H1 (cell line): ENCODE measurements around the gene SATL1. TPM values are rescaled to one million over a fixed set of nuclear protein-coding genes. Genes with fewer than 3 reads are reported as not detected.

Source experiments
- CTCF ChIA-PET: fragments of 300-600 bp; sonication (Branson Sonifier 250); formaldehyde crosslinking; loops from one replicate; lab custom pipeline; 2021; ENCODE audit not compliant: partially characterized antibody; lab: Charles Lee
- POLR2A ChIA-PET: fragments of 300-600 bp; sonication (Branson Sonifier 250); formaldehyde crosslinking; loops from one replicate; lab custom pipeline; 2021; ENCODE audit warnings: inconsistent platforms; ENCODE audit not compliant: partially characterized antibody; lab: Charles Lee
- DNase-seq, 2 experiments: peaks; one replicate each; pipeline versions ENCODE4 v3.0.0 to v3.0.0-alpha.2; 2010 to 2022; ENCODE audit warnings: low spot score in 2 of 2, low read depth in 1 of 2, mixed read lengths in 1 of 2
- FAIRE-seq: peaks from 2 replicates; lab custom pipeline; 2011; peaks lifted over from hg19 to GRCh38; lab: Jason Lieb, UNC
- H2AFZ ChIP-seq: 2 replicates; pipeline ENCODE4 v1.8.1; 2012; ENCODE audit warnings: low read length, inconsistent platforms
- H2AK5ac ChIP-seq: 2 replicates; pipeline ENCODE4 v1.6.1; 2013; ENCODE audit warnings: low read depth, low read length
- H2BK120ac ChIP-seq: replicated peaks from 2 replicates; pipeline ENCODE3; 2013; ENCODE audit warnings: low read depth, low read length, inconsistent platforms
- H2BK12ac ChIP-seq: 2 replicates; pipeline ENCODE4 v1.6.1; 2013; ENCODE audit warnings: low read depth, low read length
- H2BK15ac ChIP-seq: 2 replicates; pipeline ENCODE4 v1.6.1; 2013; ENCODE audit warnings: low read length
- H2BK20ac ChIP-seq: 2 replicates; pipeline ENCODE4 v1.6.1; 2013; ENCODE audit warnings: low read length
- H2BK5ac ChIP-seq: 2 replicates; pipeline ENCODE4 v1.6.1; 2013; ENCODE audit warnings: low read depth, low read length
- H3K14ac ChIP-seq: 2 replicates; pipeline ENCODE4 v1.6.1; 2013; ENCODE audit warnings: inconsistent platforms; ENCODE audit not compliant: insufficient read length
- H3K18ac ChIP-seq: 2 replicates; pipeline ENCODE4 v1.6.1; 2013; ENCODE audit warnings: low read length; ENCODE audit errors: extremely low read depth
- H3K23ac ChIP-seq: 2 replicates; pipeline ENCODE4 v1.6.1; 2013; ENCODE audit warnings: inconsistent platforms; ENCODE audit not compliant: insufficient read length
- H3K23me2 ChIP-seq: 2 replicates; pipeline ENCODE4 v1.6.1; 2013; ENCODE audit warnings: low read depth, low read length
- H3K27ac ChIP-seq: 2 replicates; pipeline ENCODE4 v1.6.1; 2011; ENCODE audit warnings: low read depth, low read length, inconsistent platforms
- H3K27me3 ChIP-seq, 4 experiments: replicated peaks in 1 of 4; 1 replicate in 1 of 4; 2 replicates in 3 of 4; pipeline versions ENCODE4 v1.6.1 to v1.8.1; 2011 to 2013; ENCODE audit warnings: low read length in 3 of 4, mild to moderate bottlenecking in 3 of 4, inconsistent platforms in 2 of 4, mixed read lengths in 2 of 4, moderate library complexity in 1 of 4; ENCODE audit not compliant: control insufficient read depth in 3 of 4, insufficient read depth in 3 of 4; ENCODE audit errors: extremely low read depth in 1 of 4
- H3K36me3 ChIP-seq, 4 experiments: 2 replicates each; pipeline versions ENCODE4 v1.6.1 to v1.8.1; 2011 to 2013; ENCODE audit warnings: mild to moderate bottlenecking in 4 of 4, low read length in 3 of 4, moderate library complexity in 2 of 4, control low read depth in 1 of 4, inconsistent platforms in 1 of 4; ENCODE audit not compliant: insufficient read depth in 4 of 4, control insufficient read depth in 2 of 4
- H3K4ac ChIP-seq: replicated peaks from 2 replicates; pipeline ENCODE3; 2013; ENCODE audit warnings: low read length, low read depth, mixed read lengths, inconsistent platforms; ENCODE audit not compliant: insufficient read length
- H3K4me1 ChIP-seq, 4 experiments: replicated peaks in 1 of 4; 1 replicate in 1 of 4; 2 replicates in 3 of 4; pipeline versions ENCODE4 v1.6.1 to v1.8.1; 2011 to 2013; ENCODE audit warnings: low read length in 3 of 4, inconsistent platforms in 2 of 4, mixed read lengths in 1 of 4; ENCODE audit not compliant: insufficient read depth in 4 of 4, control insufficient read depth in 3 of 4
- H3K4me2 ChIP-seq, 2 experiments: 2 replicates each; pipeline versions ENCODE4 v1.6.1 to v1.8.1; 2011 to 2013; ENCODE audit warnings: low read depth in 2 of 2, low read length in 2 of 2, control low read depth in 1 of 2, inconsistent platforms in 1 of 2, mild to moderate bottlenecking in 1 of 2; ENCODE audit not compliant: insufficient read depth in 1 of 2
- H3K4me3 ChIP-seq, 4 experiments: fragments of 200-600, 300-600 bp in 1 of 4; sonication (generic), shearing (Covaris generic), sonication (Bioruptor Twin) in 1 of 4; 2 replicates each; pipeline versions ENCODE4 v1.5.1 to v1.8.1; 2011 to 2016; ENCODE audit warnings: low read length in 4 of 4, low read depth in 3 of 4, control low read depth in 2 of 4, inconsistent platforms in 2 of 4, mild to moderate bottlenecking in 2 of 4, mixed read lengths in 1 of 4, moderate library complexity in 1 of 4; ENCODE audit not compliant: insufficient read depth in 2 of 4; ENCODE audit errors: extremely low read depth in 1 of 4
- H3K56ac ChIP-seq: replicated peaks from 2 replicates; pipeline ENCODE3; 2013; ENCODE audit warnings: low read depth, mild to moderate bottlenecking, mixed read lengths, low read length, inconsistent platforms; ENCODE audit not compliant: insufficient read length
- H3K79me1 ChIP-seq: 2 replicates; pipeline ENCODE4 v1.6.1; 2013; ENCODE audit warnings: low read depth, low read length, control low read depth
- H3K79me2 ChIP-seq, 2 experiments: 2 replicates each; pipeline versions ENCODE4 v1.6.1 to v1.8.1; 2012 to 2013; ENCODE audit warnings: low read length in 2 of 2, mild to moderate bottlenecking in 2 of 2, inconsistent platforms in 1 of 2; ENCODE audit not compliant: insufficient read depth in 2 of 2, control insufficient read depth in 1 of 2
- H3K9ac ChIP-seq, 4 experiments: replicated peaks in 1 of 4; 1 replicate in 1 of 4; 2 replicates in 3 of 4; pipeline versions ENCODE4 v1.6.1 to v1.8.1; 2011 to 2013; ENCODE audit warnings: low read depth in 3 of 4, low read length in 3 of 4, control low read depth in 2 of 4, mild to moderate bottlenecking in 2 of 4, moderate library complexity in 2 of 4, inconsistent platforms in 1 of 4; ENCODE audit errors: extremely low read depth in 1 of 4
- H3K9me3 ChIP-seq, 2 experiments: 2 replicates each; pipeline versions ENCODE4 v1.6.1 to v1.8.1; 2012 to 2013; ENCODE audit warnings: mild to moderate bottlenecking in 2 of 2, moderate library complexity in 2 of 2, control low read depth in 1 of 2, inconsistent platforms in 1 of 2, low read depth in 1 of 2, low read length in 1 of 2, mixed read lengths in 1 of 2; ENCODE audit not compliant: insufficient read depth in 2 of 2
- H4K20me1 ChIP-seq, 2 experiments: replicated peaks in 1 of 2; 2 replicates each; pipeline versions ENCODE3 to v1.8.1; 2011 to 2013; ENCODE audit warnings: inconsistent platforms in 2 of 2, low read length in 2 of 2, mild to moderate bottlenecking in 1 of 2; ENCODE audit not compliant: insufficient read depth in 2 of 2, control insufficient read depth in 1 of 2
- H4K5ac ChIP-seq: 2 replicates; pipeline ENCODE4 v1.6.1; 2013; ENCODE audit warnings: low read length, low read depth, mixed read lengths, inconsistent platforms; ENCODE audit not compliant: insufficient read length
- H4K8ac ChIP-seq: 2 replicates; pipeline ENCODE4 v1.8.0; 2013; ENCODE audit warnings: mild to moderate bottlenecking, moderate library complexity, low read length, inconsistent platforms; ENCODE audit not compliant: insufficient read depth; ENCODE audit errors: extremely low read depth
- H4K91ac ChIP-seq: replicated peaks from 2 replicates; pipeline ENCODE3; 2013; ENCODE audit warnings: low read length, mixed read lengths, inconsistent platforms; ENCODE audit not compliant: insufficient read length
- BACH1 ChIP-seq: IDR thresholded peaks from 2 replicates; pipeline ENCODE4 v1.6.1; 2012; ENCODE audit warnings: low read length, improper control_type of control experiment
- CEBPB ChIP-seq: IDR thresholded peaks from 2 replicates; pipeline ENCODE4 v1.6.1; 2012; ENCODE audit warnings: low read depth, low read length
- CHD2 ChIP-seq: IDR thresholded peaks from 2 replicates; pipeline ENCODE4 v1.6.1; 2012; ENCODE audit warnings: low read length, improper control_type of control experiment
- EZH2 ChIP-seq: fragments of 200-600 bp; sonication (generic); IDR thresholded peaks from 2 replicates; pipeline ENCODE4 v1.7.1; 2012; ENCODE audit warnings: low read depth, mild to moderate bottlenecking, moderate library complexity, low read length, inconsistent platforms; ENCODE audit not compliant: severe bottlenecking
- GTF2F1 ChIP-seq: IDR thresholded peaks from 2 replicates; pipeline ENCODE4 v1.6.1; 2012; ENCODE audit warnings: low read depth, low read length, improper control_type of control experiment, borderline replicate concordance
- JUN ChIP-seq: IDR thresholded peaks from 2 replicates; pipeline ENCODE4 v1.6.1; 2011; ENCODE audit warnings: low read depth, mild to moderate bottlenecking, improper control_type of control experiment, low read length
- JUND ChIP-seq: IDR thresholded peaks from 2 replicates; pipeline ENCODE4 v1.6.1; 2011; ENCODE audit warnings: mild to moderate bottlenecking, improper control_type of control experiment, low read length
- KDM1A ChIP-seq: fragments of 200-600, 300-600 bp; sonication (generic); IDR thresholded peaks from 2 replicates; pipeline ENCODE4 v1.7.1; 2016; ENCODE audit warnings: mild to moderate bottlenecking, low read length, borderline replicate concordance
- POLR2A ChIP-seq, 2 experiments: IDR thresholded peaks; 1 replicate in 1 of 2; 2 replicates in 1 of 2; pipeline ENCODE4 v1.6.1; 2011; ENCODE audit warnings: low read depth in 2 of 2, low read length in 2 of 2, mild to moderate bottlenecking in 2 of 2; ENCODE audit errors: control extremely low read depth in 1 of 2
- POLR2AphosphoS5 ChIP-seq: IDR thresholded peaks from 2 replicates; pipeline ENCODE4 v1.6.1; 2011; ENCODE audit warnings: low read depth, low read length
- POU5F1 ChIP-seq: IDR thresholded peaks from 2 replicates; pipeline ENCODE4 v1.6.1; 2011; ENCODE audit warnings: low read depth, mild to moderate bottlenecking, low read length, moderate library complexity
- RXRA ChIP-seq: IDR thresholded peaks from 2 replicates; pipeline ENCODE4 v1.6.1; 2011; ENCODE audit warnings: low read depth, mild to moderate bottlenecking, low read length, moderate library complexity; ENCODE audit not compliant: insufficient read depth
- TAF7 ChIP-seq: optimal IDR thresholded peaks from 2 replicates; pipeline ENCODE3; 2011; ENCODE audit warnings: low read depth, mild to moderate bottlenecking, inconsistent platforms, low read length, moderate library complexity, borderline replicate concordance
- WGBS, 2 experiments: shearing (Covaris generic) in 1 of 2; methylation state at CpG; one replicate each; pipeline versions ENCODE4 v1.1.6 to v1.1.7; 2013 to 2015; ENCODE audit warnings: low lambda C conversion rate in 2 of 2, mixed read lengths in 2 of 2, inconsistent platforms in 1 of 2, low coverage in 1 of 2, missing lambda C conversion rate in 1 of 2; ENCODE audit not compliant: insufficient replicate concordance in 2 of 2, insufficient coverage in 1 of 2, insufficient read length in 1 of 2; ENCODE audit errors: extremely low coverage in 1 of 2, missing lambda C conversion rate in 1 of 2; 5-methylcytosine and 5-hydroxymethylcytosine counted together
- polyA plus RNA-seq, 7 experiments: library from polyadenylated mRNA; depleted of rRNA in 3 of 7; stranded (reverse) in 5 of 7; unstranded in 2 of 7; fragments of >200 nt in 5 of 7; fragments of 200-250 nt in 2 of 7; gene quantifications; 1 replicate in 5 of 7; 2 replicates in 1 of 7; 4 replicates in 1 of 7; pipeline versions ENCODE4 v1.2.1 to v1.2.3, GENCODE V29; 2011 to 2013; ENCODE audit warnings: missing spikeins in 2 of 7, mixed read lengths in 2 of 7
- total RNA-seq: library from RNA; stranded (reverse); fragmentation: NEBNext Ultra II Directional; extraction: Animal tissue kit (Norgen Biotek cat#: 25700); gene quantifications from 2 replicates; pipeline ENCODE4 v1.2.1, GENCODE V29; 2021

SATL1 gene
- total and polyA plus RNA-seq, 2 of the 8 experiments (the other 6 are each of a cell fraction or from before 2014, with no cell fraction given), result 0.06 to 0.17 TPM

- no peak overlapping the region for H3K14ac ChIP-seq
- H2BK15ac ChIP-seq, result no peak overlapping the region
- H4K5ac ChIP-seq, result peak overlapping the region; percentile 26
- H4K8ac ChIP-seq, result peak overlapping the region; percentile 91; the same call in 1 of the 2 replicates
- no peak overlapping the region for H4K91ac ChIP-seq
- peak overlapping the region; percentile 50; the same call in 1 of the 2 replicates for H2BK12ac ChIP-seq
- no peak overlapping the region for H2AFZ ChIP-seq
- peak overlapping the region; percentile 95 for H3K27ac ChIP-seq
- peak in 1 of 2 experiments; percentile 43 for DNase-seq
- no peaks in the 10 kb centered on the region for H3K27me3 ChIP-seq
- H3K79me2 ChIP-seq, result peaks cover 4 to 53% of the 10 kb centered on the region in 2 experiments; a peak in 3 of 4 replicates
- no peak overlapping the region for H2BK20ac ChIP-seq
- ChIA-PET POLR2A (interaction anchor here (0.7 to 2.0 kb wide), 11 partner anchors 8 to 133 kb away, joined by 3 to 10 read pairs (median 4); no protein-coding TSS in a partner anchor), CTCF (no interaction called here)
- H4K20me1 ChIP-seq, result no peaks in the 10 kb centered on the region
- no peak overlapping the region for H3K4ac ChIP-seq
- peak overlapping the region; percentile 84 to 98 (median 96) for H3K9ac ChIP-seq
- H2AK5ac ChIP-seq, result no peak overlapping the region; the same call in 1 of the 2 replicates
- peak overlapping the region; percentile 59 to 73 for H3K4me2 ChIP-seq
- no peaks in the 10 kb centered on the region for H3K9me3 ChIP-seq
- peaks cover 0 to 3% (median 0%) of the 10 kb centered on the region in 4 experiments; a peak in 1 of 7 replicates for H3K4me1 ChIP-seq
- peak overlapping the region; percentile 30 for H3K56ac ChIP-seq
- peak overlapping the region; percentile 80 to 100 (median 92) for H3K4me3 ChIP-seq
- H2BK120ac ChIP-seq, result no peak overlapping the region
- H3K23me2 ChIP-seq, result peaks cover 3% of the 10 kb centered on the region; the same call in 1 of the 2 replicates
- peak; percentile 19 for FAIRE-seq
- H3K79me1 ChIP-seq, result no peaks in the 10 kb centered on the region
- peak overlapping the region; percentile 71; the same call in 1 of the 2 replicates for H3K18ac ChIP-seq
- H3K36me3 ChIP-seq, result peaks cover 0 to 4% (median 0%) of the 10 kb centered on the region in 4 experiments; a peak in 2 of 8 replicates
- H3K23ac ChIP-seq, result no peak overlapping the region
- peak overlapping the region; percentile 85; the same call in 1 of the 2 replicates for H2BK5ac ChIP-seq
- 2% methylated on average over 5 of the region's 42 CpGs; no CpG with 5 or more reads in 1 of the 2 experiments for WGBS, 2 experiments
- TF ChIP-seq POU5F1 (no peak), POLR2AphosphoS5 (peak; percentile 40), POLR2A (IDR thresholded peaks at IDR 0.05; ENCODE audit: control extremely low read depth in 1 of 2, low read depth in 2 of 2, low read length in 2 of 2) (0 out of 3 replicates have a peak, but pooled peaks of 1 of the 2 experiments have one; percentile 8), TAF7 (no peak), JUN (no peak), CEBPB (no peak), JUND (no peak), CHD2 (no peak), EZH2 (no peak), KDM1A (no peak), BACH1 (no peak), GTF2F1 (no peak), RXRA (no peak)
These were observed 1.1 kb upstream of the SATL1 start for GRCh38 chrX:85244450-85245211.
